Tibial artery (tissue), 4 donors: Measurements from ENCODE around the gene CACNA1C.
A peak's percentile ranks its signal among the peaks of the same experiment; 100 is the strongest.
"Not testable (repeated sequence)": the region's sequence is repeated elsewhere in the genome, so short reads cannot be mapped to it uniquely, and the experiment has no call there.

Experiments
- DNase-seq, 2 donors: peaks; one replicate each; pipeline ENCODE4 v3.0.0-alpha.2; 2019
- H3K27ac ChIP-seq, 2 donors: fragments of 200-600 bp; sonication (generic) in 1 of 2; 1 replicate in 1 of 2; 2 replicates in 1 of 2; pipeline ENCODE4 v1.5.1; 2018 to 2019; ENCODE audit warnings: mild to moderate bottlenecking in 1 of 2
- H3K27me3 ChIP-seq, 2 donors: fragments of 200-600 bp; sonication (generic) in 1 of 2; one replicate each; pipeline versions ENCODE4 v1.5.1 to v1.6.0; 2016 to 2019
- H3K36me3 ChIP-seq, 3 donors: fragments of 200-600 bp; sonication (generic) in 2 of 3; one replicate each; pipeline ENCODE4 v1.5.1; 2016 to 2019; ENCODE audit warnings: mild to moderate bottlenecking in 2 of 3
- H3K4me1 ChIP-seq, 4 donors: fragments of 200-600 bp; sonication (generic) in 2 of 4; 1 replicate in 3 of 4; 2 replicates in 1 of 4; pipeline ENCODE4 v1.5.1; 2016 to 2019
- H3K4me3 ChIP-seq, 2 donors: fragments of 200-600 bp; sonication (generic) in 1 of 2; 1 replicate in 1 of 2; 2 replicates in 1 of 2; pipeline ENCODE4 v1.5.1; 2018 to 2019; ENCODE audit warnings: mild to moderate bottlenecking in 2 of 2
- H3K9me3 ChIP-seq, 3 donors: fragments of 200-600 bp; sonication (generic) in 1 of 3; one replicate each; pipeline ENCODE4 v1.5.1; 2016 to 2019
- intact Hi-C: fragments of 100-400 bp; cut with DNase I; formaldehyde crosslinking; loops from one replicate; pipeline ENCODE4 v1.15.0; 2023; ENCODE audit warnings: low total_unique reads
- TF ChIP-seq, protein P1 (sequence below), 2 experiments: fragments of 200-600 bp in 1 of 2; fragments of 450-650 bp in 1 of 2; IDR thresholded peaks; one replicate each; pipeline ENCODE4 v1.5.1; 2017 to 2019; ENCODE audit warnings: antibody characterized with exemption in 2 of 2, mild to moderate bottlenecking in 1 of 2, moderate library complexity in 1 of 2

The CACNA1C gene

DNA sequence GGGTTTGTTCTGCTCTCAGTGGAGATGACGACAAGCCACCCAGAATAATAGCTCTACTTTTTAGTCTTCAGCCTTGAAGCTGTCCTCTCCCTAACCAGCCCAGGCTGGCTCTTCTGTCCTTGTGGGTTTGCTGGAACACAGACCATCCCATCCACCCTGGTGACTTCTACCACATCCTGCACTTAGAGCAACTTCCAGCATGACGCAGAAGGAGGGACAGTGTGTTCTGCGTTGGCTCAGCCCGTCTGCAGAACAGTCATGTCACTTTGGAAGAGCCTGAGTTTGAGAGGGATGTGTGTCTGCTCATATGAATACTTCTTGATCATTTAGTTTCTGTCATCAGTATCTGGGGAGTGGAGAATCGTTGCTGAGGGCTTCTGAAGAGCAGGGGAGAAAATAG, 198.0 kb downstream of the CACNA1C start:
- TF ChIP-seq, protein P1, sequence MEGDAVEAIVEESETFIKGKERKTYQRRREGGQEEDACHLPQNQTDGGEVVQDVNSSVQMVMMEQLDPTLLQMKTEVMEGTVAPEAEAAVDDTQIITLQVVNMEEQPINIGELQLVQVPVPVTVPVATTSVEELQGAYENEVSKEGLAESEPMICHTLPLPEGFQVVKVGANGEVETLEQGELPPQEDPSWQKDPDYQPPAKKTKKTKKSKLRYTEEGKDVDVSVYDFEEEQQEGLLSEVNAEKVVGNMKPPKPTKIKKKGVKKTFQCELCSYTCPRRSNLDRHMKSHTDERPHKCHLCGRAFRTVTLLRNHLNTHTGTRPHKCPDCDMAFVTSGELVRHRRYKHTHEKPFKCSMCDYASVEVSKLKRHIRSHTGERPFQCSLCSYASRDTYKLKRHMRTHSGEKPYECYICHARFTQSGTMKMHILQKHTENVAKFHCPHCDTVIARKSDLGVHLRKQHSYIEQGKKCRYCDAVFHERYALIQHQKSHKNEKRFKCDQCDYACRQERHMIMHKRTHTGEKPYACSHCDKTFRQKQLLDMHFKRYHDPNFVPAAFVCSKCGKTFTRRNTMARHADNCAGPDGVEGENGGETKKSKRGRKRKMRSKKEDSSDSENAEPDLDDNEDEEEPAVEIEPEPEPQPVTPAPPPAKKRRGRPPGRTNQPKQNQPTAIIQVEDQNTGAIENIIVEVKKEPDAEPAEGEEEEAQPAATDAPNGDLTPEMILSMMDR (IDR thresholded peaks at IDR 0.05): no peak
- intact Hi-C loops: no loop called here
- H3K4me3 ChIP-seq: no peak overlapping the region
- no peaks in the 10 kb centered on the region for H3K27me3 ChIP-seq
- no peaks in the 10 kb centered on the region for H3K36me3 ChIP-seq
- peaks cover 0 to 36% (median 16%) of the 10 kb centered on the region in 4 donors for H3K4me1 ChIP-seq
- no peak for DNase-seq
- no peak overlapping the region for H3K27ac ChIP-seq
- H3K9me3 ChIP-seq: no peaks in the 10 kb centered on the region

DNA sequence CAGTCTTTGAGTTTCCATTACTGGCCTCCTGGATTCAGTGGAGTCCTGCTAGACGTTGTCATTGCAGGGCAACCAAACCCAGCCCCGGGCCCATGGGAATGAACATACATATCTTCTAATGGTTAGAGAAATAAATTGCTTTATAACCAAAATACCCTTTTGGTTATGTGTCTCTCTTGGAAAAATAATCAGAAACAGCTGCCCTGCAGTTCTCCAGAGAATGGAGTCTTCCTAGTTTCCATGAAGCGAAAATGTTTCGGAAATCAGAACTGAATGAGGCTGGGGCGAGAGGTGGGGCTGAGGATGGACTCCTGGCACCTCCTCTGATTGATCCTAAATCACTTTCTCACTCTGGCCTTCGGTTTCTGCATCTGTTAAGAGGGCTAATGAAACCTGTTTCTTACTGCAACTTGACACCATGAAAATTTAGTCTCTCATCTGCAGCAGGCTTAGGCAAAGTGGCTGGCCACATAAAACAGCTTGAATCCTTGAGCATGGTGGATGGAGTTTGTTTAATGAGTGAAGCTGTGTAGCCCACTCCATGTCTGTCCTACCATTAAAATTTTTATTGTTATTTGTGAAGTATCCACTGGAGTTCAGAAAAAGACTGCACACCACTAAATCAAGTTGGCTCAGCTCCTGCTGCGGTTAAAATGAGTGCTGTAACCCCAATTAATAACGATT, 198.9 kb downstream of the CACNA1C start:
- no peak overlapping the region for H3K27ac ChIP-seq
- no peaks in the 10 kb centered on the region for H3K27me3 ChIP-seq
- peaks cover 0 to 33% (median 14%) of the 10 kb centered on the region in 4 donors for H3K4me1 ChIP-seq
- TF ChIP-seq, protein P1 (IDR thresholded peaks at IDR 0.05): no peak
- intact Hi-C loops: no loop called here
- no peaks in the 10 kb centered on the region for H3K36me3 ChIP-seq
- H3K4me3 ChIP-seq: no peak overlapping the region
- no peak for DNase-seq
- H3K9me3 ChIP-seq: no peaks in the 10 kb centered on the region

DNA sequence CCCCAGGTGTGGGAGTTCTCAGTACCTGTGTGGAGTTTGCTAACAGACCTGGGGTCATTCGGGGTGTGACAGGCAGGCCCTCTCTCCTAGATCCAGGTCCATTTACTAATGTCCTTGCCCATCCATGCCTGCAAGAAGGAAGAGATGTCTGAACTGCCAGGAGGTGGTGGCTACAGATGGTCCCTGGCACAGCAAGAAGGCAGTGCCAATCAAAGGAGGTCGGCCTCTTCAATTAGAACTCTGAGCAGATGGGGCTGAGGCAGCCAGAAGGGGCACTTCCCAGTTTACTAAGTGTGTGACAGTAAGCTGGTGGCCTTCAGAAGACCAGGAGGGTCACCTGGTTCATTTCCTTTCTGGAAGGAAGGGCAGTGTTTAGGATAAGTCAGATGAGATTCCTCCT, 202.5 kb downstream of the CACNA1C start:
- TF ChIP-seq, protein P1 (IDR thresholded peaks at IDR 0.05): no peak
- intact Hi-C loops: no loop called here
- DNase-seq: no peak
- Histone ChIP-seq H3K9me3 (no peaks in the 10 kb centered on the region), H3K36me3 (no peaks in the 10 kb centered on the region), H3K4me1 (peaks cover 0 to 39% (median 16%) of the 10 kb centered on the region in 4 donors), H3K4me3 (no peak overlapping the region), H3K27me3 (no peaks in the 10 kb centered on the region), H3K27ac (no peak overlapping the region)

DNA sequence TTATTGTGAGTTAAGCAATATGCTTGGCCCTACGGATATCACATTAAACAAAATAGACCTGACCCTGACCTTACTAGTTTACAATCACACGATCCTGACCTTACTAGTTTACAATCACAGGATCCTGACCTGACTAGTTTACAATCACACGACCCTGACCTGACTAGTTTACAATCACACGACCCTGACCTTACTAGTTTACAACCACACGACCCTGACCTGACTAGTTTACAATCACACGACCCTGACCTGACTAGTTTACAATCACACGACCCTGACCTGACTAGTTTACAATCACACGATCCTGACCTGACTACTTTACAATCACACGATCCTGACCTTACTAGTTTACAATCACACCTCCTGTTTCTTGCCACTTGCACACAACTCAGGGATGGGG, 202.9 kb downstream of the CACNA1C start:
- H3K9me3 ChIP-seq, H3K27ac ChIP-seq, H3K4me3 ChIP-seq, H3K36me3 ChIP-seq, H3K27me3 ChIP-seq, intact Hi-C loops: not testable (repeated sequence)
- peak in 1 of 2 donors; percentile 82 for DNase-seq
- H3K4me1 ChIP-seq: peaks cover 0 to 41% (median 16%) of the 10 kb centered on the region in 4 donors

DNA sequence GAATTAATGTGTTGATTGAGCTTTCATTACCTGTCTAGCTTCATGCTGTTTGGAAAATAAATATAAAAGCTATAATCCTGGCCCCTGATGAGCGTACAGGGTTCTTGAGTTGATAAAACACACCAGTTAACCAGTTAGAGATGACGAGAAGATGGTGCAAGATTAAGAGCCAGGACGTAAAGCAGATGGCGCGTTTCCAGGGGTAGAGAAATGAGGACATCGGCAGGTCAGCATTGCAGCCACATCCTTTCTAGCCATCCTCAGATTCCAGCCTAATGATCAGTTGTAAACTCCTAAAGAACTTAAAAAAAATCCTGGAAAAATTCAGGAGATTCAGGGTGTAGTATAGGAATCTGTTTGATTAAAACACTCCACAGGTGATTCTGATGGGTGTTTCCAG, 203.7 kb downstream of the CACNA1C start:
- Histone ChIP-seq H3K9me3 (no peaks in the 10 kb centered on the region), H3K27me3 (no peaks in the 10 kb centered on the region), H3K27ac (no peak overlapping the region), H3K36me3 (no peaks in the 10 kb centered on the region), H3K4me1 (peaks cover 0 to 45% (median 16%) of the 10 kb centered on the region in 4 donors), H3K4me3 (no peak overlapping the region)
- TF ChIP-seq, protein P1 (IDR thresholded peaks at IDR 0.05): no peak
- DNase-seq: no peak
- intact Hi-C loops: no loop called here

DNA sequence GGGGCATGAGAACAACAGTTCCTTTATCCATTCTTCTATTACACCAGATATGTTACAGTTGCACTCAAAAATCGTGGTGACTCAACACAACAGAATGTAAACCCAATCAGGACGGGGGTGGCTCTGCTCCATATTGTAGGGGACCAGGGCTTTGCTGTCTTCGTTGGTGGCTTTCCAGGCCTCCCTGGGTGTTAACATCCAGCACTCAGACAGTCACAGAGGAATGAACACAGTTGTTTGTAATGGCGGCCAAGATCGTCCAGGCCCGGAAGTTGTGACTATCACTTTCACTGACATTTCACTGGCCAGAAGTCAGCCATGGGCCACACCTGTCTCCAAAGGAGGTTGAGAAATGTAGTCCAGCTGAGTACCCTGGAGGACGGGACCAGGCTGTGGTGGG, 204.1 kb downstream of the CACNA1C start:
- TF ChIP-seq, protein P1 (IDR thresholded peaks at IDR 0.05): no peak
- Histone ChIP-seq H3K36me3 (no peaks in the 10 kb centered on the region), H3K27me3 (no peaks in the 10 kb centered on the region), H3K4me1 (peaks cover 0 to 46% (median 15%) of the 10 kb centered on the region in 4 donors), H3K4me3 (no peak overlapping the region), H3K9me3 (no peaks in the 10 kb centered on the region), H3K27ac (no peak overlapping the region)
- DNase-seq: no peak
- intact Hi-C loops: no loop called here
